H9 (cell line): ENCODE measurements around the gene PRKACB. TPM values are rescaled to one million over a fixed set of nuclear protein-coding genes. Genes with fewer than 3 reads are reported as not detected.

ENCODE experiments used
- DNase-seq: peaks from one replicate; pipeline ENCODE4 v3.0.0-alpha.2; 2017
- H2AFZ ChIP-seq: one replicate; pipeline ENCODE4 v1.6.1; 2013; ENCODE audit warnings: mild to moderate bottlenecking, low read length, control low read depth, moderate library complexity
- H2AK5ac ChIP-seq: 2 replicates; pipeline ENCODE4 v1.6.1; 2013; ENCODE audit warnings: low read length, control low read depth, mixed read lengths; ENCODE audit not compliant: insufficient read length
- H2BK120ac ChIP-seq: one replicate; pipeline ENCODE4 v1.6.1; 2013; ENCODE audit warnings: low read depth, mild to moderate bottlenecking, low read length, control low read depth, inconsistent platforms; ENCODE audit not compliant: poor library complexity, severe bottlenecking
- H2BK12ac ChIP-seq: 2 replicates; pipeline ENCODE4 v1.6.1; 2013; ENCODE audit warnings: low read length, control low read depth, mixed read lengths, low read depth; ENCODE audit not compliant: insufficient read length
- H2BK15ac ChIP-seq: 2 replicates; pipeline ENCODE4 v1.6.1; 2013; ENCODE audit warnings: low read depth, low read length, control low read depth
- H2BK20ac ChIP-seq: one replicate; pipeline ENCODE4 v1.6.1; 2013; ENCODE audit warnings: low read depth, mild to moderate bottlenecking, low read length, control low read depth, inconsistent platforms; ENCODE audit not compliant: poor library complexity, severe bottlenecking
- H2BK5ac ChIP-seq: 2 replicates; pipeline ENCODE4 v1.6.1; 2013; ENCODE audit warnings: low read length, control low read depth, mixed read lengths; ENCODE audit not compliant: insufficient read length
- H3K14ac ChIP-seq: 2 replicates; pipeline ENCODE4 v1.6.1; 2013; ENCODE audit warnings: low read length, control low read depth; ENCODE audit not compliant: insufficient read depth
- H3K18ac ChIP-seq: 2 replicates; pipeline ENCODE4 v1.6.1; 2013; ENCODE audit warnings: low read depth, mild to moderate bottlenecking, mixed read lengths, low read length, control low read depth; ENCODE audit not compliant: insufficient read length
- H3K23ac ChIP-seq: 2 replicates; pipeline ENCODE4 v1.6.1; 2013; ENCODE audit warnings: low read length, control low read depth, mixed read lengths, low read depth; ENCODE audit not compliant: insufficient read length
- H3K23me2 ChIP-seq: 2 replicates; pipeline ENCODE4 v1.6.1; 2013; ENCODE audit warnings: low read depth, mild to moderate bottlenecking, mixed read lengths, low read length, control low read depth; ENCODE audit not compliant: insufficient read length, poor library complexity, severe bottlenecking
- H3K27ac ChIP-seq: 2 replicates; pipeline ENCODE4 v1.5.1; 2013; ENCODE audit warnings: low read length, control low read depth, mixed read lengths, low read depth; ENCODE audit not compliant: insufficient read length
- H3K27me3 ChIP-seq: 2 replicates; pipeline ENCODE4 v1.6.1; 2013; ENCODE audit warnings: low read length, control low read depth, inconsistent platforms; ENCODE audit not compliant: insufficient read depth
- H3K4ac ChIP-seq: 2 replicates; pipeline ENCODE4 v1.6.1; 2013; ENCODE audit warnings: low read depth, mild to moderate bottlenecking, control low read depth, inconsistent platforms, low read length, moderate library complexity
- H3K4me1 ChIP-seq: 2 replicates; pipeline ENCODE4 v1.6.1; 2013; ENCODE audit warnings: low read length, control low read depth, inconsistent platforms; ENCODE audit not compliant: insufficient read depth
- H3K4me2 ChIP-seq: 2 replicates; pipeline ENCODE4 v1.6.1; 2013; ENCODE audit warnings: low read length, control low read depth, mixed read lengths; ENCODE audit not compliant: insufficient read length, insufficient read depth
- H3K56ac ChIP-seq: 2 replicates; pipeline ENCODE4 v1.6.1; 2013; ENCODE audit warnings: low read depth, mild to moderate bottlenecking, mixed read lengths, low read length, control low read depth; ENCODE audit not compliant: insufficient read length
- H3K79me1 ChIP-seq: 2 replicates; pipeline ENCODE4 v1.6.1; 2013; ENCODE audit warnings: low read depth, mild to moderate bottlenecking, moderate library complexity, low read length, control low read depth, inconsistent platforms; ENCODE audit not compliant: insufficient read depth, poor library complexity, severe bottlenecking
- H3K79me2 ChIP-seq: 2 replicates; pipeline ENCODE4 v1.6.1; 2013; ENCODE audit warnings: low read length, control low read depth, inconsistent platforms; ENCODE audit not compliant: insufficient read depth
- H3K9ac ChIP-seq: 2 replicates; pipeline ENCODE4 v1.6.1; 2013; ENCODE audit warnings: low read length, control low read depth, mixed read lengths; ENCODE audit not compliant: insufficient read length; ENCODE audit errors: extremely low read depth
- H3K9me3 ChIP-seq: one replicate; pipeline ENCODE4 v1.6.1; 2013; ENCODE audit warnings: low read depth, low read length, inconsistent platforms; ENCODE audit not compliant: control insufficient read depth
- H3T11ph ChIP-seq: one replicate; pipeline ENCODE4 v1.6.1; 2013; ENCODE audit warnings: mild to moderate bottlenecking, low read length, control low read depth, inconsistent platforms
- H4K20me1 ChIP-seq: one replicate; pipeline ENCODE4 v1.6.1; 2013; ENCODE audit not compliant: control insufficient read depth, insufficient read length, insufficient read depth
- H4K5ac ChIP-seq: 2 replicates; pipeline ENCODE4 v1.6.1; 2013; ENCODE audit warnings: low read depth, mild to moderate bottlenecking, mixed read lengths, low read length, control low read depth; ENCODE audit not compliant: insufficient read length
- H4K8ac ChIP-seq: replicated peaks from 2 replicates; pipeline ENCODE4 v1.6.1; 2013; ENCODE audit warnings: low read length, control low read depth, mixed read lengths, low read depth; ENCODE audit not compliant: insufficient read length
- H4K91ac ChIP-seq: 2 replicates; pipeline ENCODE4 v1.6.1; 2013; ENCODE audit warnings: low read depth, mild to moderate bottlenecking, moderate library complexity, mixed read lengths, low read length, control low read depth; ENCODE audit not compliant: insufficient read length
- H3K27ac Mint-ChIP-seq, 3 experiments: 2 replicates in 2 of 3; 3 replicates in 1 of 3; pipeline ENCODE4 v1.8.0; 2020 to 2021; ENCODE audit warnings: mixed read lengths in 3 of 3, mild to moderate bottlenecking in 1 of 3, moderate library complexity in 1 of 3
- H3K27me3 Mint-ChIP-seq: 2 replicates; pipeline ENCODE4 v1.8.0; 2021; ENCODE audit warnings: low read depth, mild to moderate bottlenecking, moderate library complexity, mixed read lengths
- H3K36me3 Mint-ChIP-seq, 3 experiments: 2 replicates in 2 of 3; 3 replicates in 1 of 3; pipeline ENCODE4 v1.8.0; 2020 to 2021; ENCODE audit warnings: low read depth in 3 of 3, mixed read lengths in 3 of 3; ENCODE audit not compliant: insufficient read depth in 1 of 3
- H3K4me1 Mint-ChIP-seq, 2 experiments: 2 replicates each; pipeline ENCODE4 v1.8.0; 2020; ENCODE audit warnings: mixed read lengths in 2 of 2
- H3K4me3 Mint-ChIP-seq, 2 experiments: 2 replicates in 1 of 2; 3 replicates in 1 of 2; pipeline ENCODE4 v1.8.0; 2020 to 2021; ENCODE audit warnings: mild to moderate bottlenecking in 2 of 2, mixed read lengths in 2 of 2, moderate library complexity in 1 of 2
- H3K9me3 Mint-ChIP-seq, 2 experiments: 2 replicates in 1 of 2; 3 replicates in 1 of 2; pipeline ENCODE4 v1.8.0; 2020; ENCODE audit warnings: mild to moderate bottlenecking in 2 of 2, mixed read lengths in 2 of 2, moderate library complexity in 1 of 2
- CTCF ChIP-seq: fragments of 200-600 bp; sonication (generic); conservative IDR thresholded peaks from 3 replicates; pipeline ENCODE4 v1.8.0; 2021; ENCODE audit warnings: antibody characterized with exemption, mild to moderate bottlenecking
- WGBS: extraction: QIAGEN DNeasy Blood & Tissue Kit; methylation state at CpG from one replicate; pipeline ENCODE4 v1.1.7; 2013; ENCODE audit warnings: missing lambda C conversion rate, low lambda C conversion rate, mixed read lengths; ENCODE audit not compliant: insufficient read length; ENCODE audit errors: extremely low coverage; 5-methylcytosine and 5-hydroxymethylcytosine counted together
- total RNA-seq: library from RNA; stranded (reverse); gene quantifications from 2 replicates; pipeline ENCODE4 v1.2.1, GENCODE V29; 2021

The PRKACB gene
- total RNA-seq, 1 experiment from 2014 or later: 20.7 TPM

- no CpG with 5 or more reads among the region's 6 CpGs for WGBS
- H3K4me1 Mint-ChIP-seq: peaks cover 23% of the 10 kb centered on the region in 2 experiments
- no peak overlapping the region for H4K5ac ChIP-seq
- no peaks in the 10 kb centered on the region for H3K79me1 ChIP-seq
- H3K36me3 Mint-ChIP-seq: no peaks in the 10 kb centered on the region
- H4K91ac ChIP-seq: no peak overlapping the region
- peaks cover 17% of the 10 kb centered on the region for H3K27me3 Mint-ChIP-seq
- H4K8ac ChIP-seq: no peak overlapping the region
- no peak overlapping the region for H3K23ac ChIP-seq
- H3T11ph ChIP-seq: no peak overlapping the region
- no peak overlapping the region for H3K14ac ChIP-seq
- H3K4me3 Mint-ChIP-seq: no peak overlapping the region
- no peaks in the 10 kb centered on the region; the same call in 1 of the 2 replicates for H3K4me1 ChIP-seq
- no peaks in the 10 kb centered on the region for H3K27me3 ChIP-seq
- H2BK5ac ChIP-seq: no peak overlapping the region
- H3K27ac ChIP-seq: no peak overlapping the region
- H2BK12ac ChIP-seq: no peak overlapping the region
- no peak overlapping the region for H3K9ac ChIP-seq
- no peaks in the 10 kb centered on the region; a peak in 1 of 5 replicates for H3K9me3 Mint-ChIP-seq
- H3K23me2 ChIP-seq: no peaks in the 10 kb centered on the region
- no peaks in the 10 kb centered on the region for H4K20me1 ChIP-seq
- no peak overlapping the region for H2BK15ac ChIP-seq
- H3K18ac ChIP-seq: no peak overlapping the region
- TF ChIP-seq CTCF: no peak
- no peak overlapping the region for H3K56ac ChIP-seq
- no peak for DNase-seq
- H2AFZ ChIP-seq: no peak overlapping the region
- no peak overlapping the region for H3K4ac ChIP-seq
- H2BK120ac ChIP-seq: no peak overlapping the region
- no peak overlapping the region for H3K4me2 ChIP-seq
- no peak overlapping the region for H2AK5ac ChIP-seq
- peak overlapping the region in 2 of 3 experiments; percentile 41 to 59; a peak in 4 of 7 replicates for H3K27ac Mint-ChIP-seq
- no peak overlapping the region for H2BK20ac ChIP-seq
- H3K9me3 ChIP-seq: no peaks in the 10 kb centered on the region
- H3K79me2 ChIP-seq: no peaks in the 10 kb centered on the region
Observed at GRCh38 chr1:84271441-84272151, 127.5 kb downstream of the PRKACB start.
